IPS-15b (cell line): Measurements from ENCODE around the gene TRAM2.

ENCODE experiments used
- H3K27me3 ChIP-seq: one replicate; pipeline ENCODE4 v1.6.1; 2013; ENCODE audit warnings: low read length; ENCODE audit not compliant: control insufficient read depth, insufficient read depth
- H3K36me3 ChIP-seq: one replicate; pipeline ENCODE4 v1.6.1; 2013; ENCODE audit warnings: low read length; ENCODE audit not compliant: control insufficient read depth, insufficient read depth
- H3K4me1 ChIP-seq: one replicate; pipeline ENCODE4 v1.6.1; 2013; ENCODE audit warnings: mild to moderate bottlenecking, low read length; ENCODE audit not compliant: control insufficient read depth, insufficient read depth
- H3K4me3 ChIP-seq: one replicate; pipeline ENCODE4 v1.5.1; 2013; ENCODE audit warnings: low read depth, low read length
- H3K9ac ChIP-seq: one replicate; pipeline ENCODE4 v1.6.1; 2013; ENCODE audit warnings: low read depth, mild to moderate bottlenecking, low read length
- H3K9me3 ChIP-seq: one replicate; pipeline ENCODE4 v1.6.1; 2013; ENCODE audit warnings: mild to moderate bottlenecking, low read length; ENCODE audit not compliant: control insufficient read depth, insufficient read depth

Gene TRAM2

DNA sequence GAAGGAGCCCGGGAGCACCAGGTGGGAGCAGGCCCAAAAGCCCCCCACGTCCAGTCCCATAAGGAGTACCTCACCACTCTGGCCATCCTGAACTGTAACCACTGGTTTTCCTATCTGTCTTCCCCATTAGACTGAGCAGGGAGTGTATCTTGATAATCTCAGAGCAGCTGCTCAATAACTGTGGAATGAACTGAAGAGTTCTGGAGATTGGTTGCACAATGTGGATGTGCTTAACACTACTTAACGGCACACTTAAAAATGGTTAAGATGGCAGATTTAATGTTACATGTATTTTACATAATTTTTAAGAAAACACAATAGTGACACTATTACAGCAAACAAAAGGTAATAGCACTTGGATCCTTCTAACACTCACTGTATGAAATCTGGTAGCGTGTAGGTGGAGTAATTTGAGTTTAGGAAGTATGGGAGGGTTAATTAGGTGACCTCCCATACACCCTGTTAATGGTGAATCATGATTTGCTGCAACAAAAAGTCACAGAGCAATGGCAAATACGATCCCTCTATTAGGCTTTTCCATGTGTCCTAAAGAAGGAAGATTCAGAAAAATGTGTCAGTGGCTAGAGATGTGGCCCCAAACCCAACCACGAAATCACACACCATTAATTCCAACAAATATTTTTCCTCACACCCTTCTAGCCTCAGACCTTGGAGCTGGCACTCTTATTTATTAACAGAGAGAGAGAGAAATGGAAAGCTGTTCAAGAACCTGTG, 18.4 kb downstream of the TRAM2 start:
- Histone ChIP-seq H3K4me3 (no peak overlapping the region), H3K4me1 (peaks cover 4% of the 10 kb centered on the region), H3K27me3 (no peaks in the 10 kb centered on the region), H3K9ac (no peak overlapping the region), H3K9me3 (no peaks in the 10 kb centered on the region), H3K36me3 (no peaks in the 10 kb centered on the region)

DNA sequence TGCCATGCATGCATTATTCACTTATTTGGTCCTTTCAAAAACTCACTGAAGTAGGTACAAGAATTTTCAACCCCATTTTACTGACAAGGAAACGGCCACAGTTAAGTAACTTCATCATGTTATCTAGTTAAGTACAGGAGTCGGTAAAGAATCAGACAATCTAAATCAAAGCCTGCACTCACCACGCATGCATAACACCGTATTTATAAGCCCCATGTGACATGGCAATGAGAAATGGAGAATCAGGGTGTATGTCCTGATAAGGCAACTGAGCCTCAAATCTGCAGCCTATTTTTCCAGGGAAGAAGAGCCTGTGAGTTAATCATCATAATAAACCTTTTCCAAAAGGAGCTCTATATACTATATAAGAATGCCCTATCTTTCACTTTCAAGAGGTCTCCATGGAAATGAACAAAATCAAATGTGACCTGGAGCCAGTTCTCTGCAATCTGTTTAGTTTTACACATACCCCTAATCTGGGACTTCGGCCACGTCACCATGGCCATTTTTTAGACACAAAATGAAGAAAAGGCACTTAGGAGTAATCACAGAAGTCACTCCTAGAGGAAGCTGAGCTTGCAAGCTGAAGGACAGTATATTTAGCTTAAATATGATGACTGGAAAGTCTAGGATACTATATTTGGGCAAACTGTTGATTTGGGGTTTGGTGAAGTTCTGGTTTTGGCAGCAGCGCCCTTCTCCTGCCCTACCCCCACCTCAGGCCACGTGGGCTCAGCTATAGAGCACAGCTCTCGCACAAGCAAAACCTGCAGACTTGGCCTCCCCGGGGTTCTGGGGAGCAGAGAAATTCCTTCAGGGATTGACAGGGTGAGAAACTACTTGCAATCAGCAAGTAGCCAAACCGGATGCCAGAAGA, 19.2 kb downstream of the TRAM2 start:
- Histone ChIP-seq H3K36me3 (no peaks in the 10 kb centered on the region), H3K9me3 (no peaks in the 10 kb centered on the region), H3K4me1 (peaks cover 7% of the 10 kb centered on the region), H3K9ac (no peak overlapping the region), H3K4me3 (no peak overlapping the region), H3K27me3 (no peaks in the 10 kb centered on the region)

DNA sequence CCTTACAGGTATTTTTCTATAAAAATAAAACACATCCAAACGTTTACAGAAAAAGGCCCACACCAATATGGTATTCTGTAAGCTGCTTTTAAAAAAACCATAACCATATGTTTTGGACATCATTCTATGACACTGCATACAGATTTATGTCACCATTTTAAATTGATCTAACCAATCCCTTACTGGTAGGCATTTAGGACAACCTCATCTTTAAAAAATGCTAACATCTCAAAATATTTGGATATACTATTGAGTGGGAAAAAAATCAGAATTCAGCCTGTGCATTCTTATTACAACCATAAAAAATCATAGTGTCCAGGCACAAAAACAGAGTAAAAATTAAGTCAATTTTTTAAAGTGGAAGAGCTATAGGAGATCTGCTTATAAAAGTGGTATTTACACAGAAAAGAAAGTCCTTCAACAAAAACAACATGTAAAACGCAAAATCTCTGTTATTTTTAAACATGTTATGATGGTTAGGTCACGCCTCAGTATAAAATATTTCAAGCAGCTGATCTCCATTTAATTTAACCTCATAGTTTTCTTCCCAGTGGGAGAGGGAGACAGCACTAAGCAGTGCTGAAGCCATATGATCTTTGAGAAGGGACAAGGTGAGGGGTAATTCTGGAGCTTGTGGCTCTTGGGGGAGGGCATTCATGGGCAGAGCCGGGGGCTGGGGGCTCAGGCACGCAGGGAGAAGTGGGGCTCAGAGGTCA, 21.2 kb downstream of the TRAM2 start:
- peaks cover 22% of the 10 kb centered on the region for H3K4me1 ChIP-seq
- no peaks in the 10 kb centered on the region for H3K36me3 ChIP-seq
- H3K27me3 ChIP-seq = no peaks in the 10 kb centered on the region
- H3K4me3 ChIP-seq = no peak overlapping the region
- no peak overlapping the region for H3K9ac ChIP-seq
- no peaks in the 10 kb centered on the region for H3K9me3 ChIP-seq

DNA sequence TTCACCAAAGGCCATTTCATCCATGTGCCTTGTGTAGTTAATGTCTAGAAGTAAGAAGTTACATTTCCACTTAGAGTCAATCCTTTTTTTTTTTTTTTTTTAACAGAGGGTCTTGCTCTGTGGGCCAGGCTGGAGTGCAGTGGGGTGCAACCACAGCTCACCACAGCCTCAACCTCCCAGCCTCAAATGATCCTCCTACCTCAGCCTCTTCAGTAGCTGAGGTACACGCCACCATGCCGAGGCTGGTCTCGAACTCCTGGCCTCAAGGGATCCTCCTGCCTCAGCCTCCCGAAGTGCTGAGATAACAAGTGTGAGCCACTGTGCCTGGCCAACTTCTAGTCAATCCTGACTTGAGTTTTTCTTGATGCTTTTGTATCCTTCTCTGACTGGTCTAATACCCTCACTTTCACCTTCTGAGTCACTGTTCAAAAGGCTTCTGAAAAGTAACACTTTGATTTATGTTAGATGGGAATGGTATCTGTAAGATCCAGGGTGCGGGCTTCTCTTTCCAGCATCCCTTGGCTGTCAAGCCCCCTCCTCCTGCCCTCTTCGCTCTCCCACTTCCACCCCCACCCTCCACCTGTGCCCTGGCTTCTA, 22.1 kb downstream of the TRAM2 start:
- Histone ChIP-seq H3K4me3 (no peak overlapping the region), H3K9me3 (no peaks in the 10 kb centered on the region), H3K27me3 (no peaks in the 10 kb centered on the region), H3K4me1 (peaks cover 22% of the 10 kb centered on the region), H3K9ac (no peak overlapping the region), H3K36me3 (no peaks in the 10 kb centered on the region)

DNA sequence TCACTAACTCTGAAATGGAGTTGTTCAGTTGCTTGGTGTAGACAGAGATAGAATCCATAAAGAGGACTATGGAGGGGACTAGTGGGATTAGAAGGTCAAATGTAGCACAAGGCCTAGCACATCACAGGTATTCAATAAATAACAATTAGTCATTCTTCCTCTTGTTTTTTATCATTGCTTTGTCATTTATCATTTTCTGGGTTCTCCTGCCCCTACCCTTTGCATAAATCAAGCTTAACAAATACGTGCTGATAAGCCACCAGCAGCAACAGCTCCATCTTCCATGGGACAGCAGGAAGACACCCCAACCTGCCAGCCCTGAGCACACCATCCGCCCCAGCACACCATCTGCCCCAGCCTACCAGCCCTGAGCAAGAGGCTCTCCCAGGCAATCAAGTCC, 23.1 kb downstream of the TRAM2 start:
- H3K4me3 ChIP-seq = no peak overlapping the region
- peaks cover 22% of the 10 kb centered on the region for H3K4me1 ChIP-seq
- no peaks in the 10 kb centered on the region for H3K9me3 ChIP-seq
- no peaks in the 10 kb centered on the region for H3K36me3 ChIP-seq
- no peak overlapping the region for H3K9ac ChIP-seq
- no peaks in the 10 kb centered on the region for H3K27me3 ChIP-seq

DNA sequence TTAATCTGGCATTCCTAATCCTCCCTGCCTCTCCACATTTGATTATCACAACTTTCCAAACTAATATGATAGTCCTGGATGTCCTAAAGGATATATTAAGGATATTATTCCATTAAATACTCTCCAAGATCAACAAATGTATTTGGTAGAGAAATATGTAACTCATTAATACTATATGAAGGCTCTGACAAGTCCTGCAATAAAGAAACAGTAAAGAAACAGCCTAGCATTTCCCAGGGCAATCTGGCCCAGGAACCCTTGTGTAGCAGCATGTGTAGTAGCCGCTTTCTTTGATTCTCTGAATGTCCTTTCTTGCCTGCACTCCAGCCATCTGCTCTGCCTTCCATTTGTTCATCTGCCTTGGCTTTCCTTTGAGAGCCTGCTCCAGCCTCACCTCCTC, 23.7 kb downstream of the TRAM2 start:
- Histone ChIP-seq H3K36me3 (no peaks in the 10 kb centered on the region), H3K9me3 (no peaks in the 10 kb centered on the region), H3K4me3 (no peak overlapping the region), H3K9ac (no peak overlapping the region), H3K4me1 (peaks cover 20% of the 10 kb centered on the region), H3K27me3 (no peaks in the 10 kb centered on the region)

DNA sequence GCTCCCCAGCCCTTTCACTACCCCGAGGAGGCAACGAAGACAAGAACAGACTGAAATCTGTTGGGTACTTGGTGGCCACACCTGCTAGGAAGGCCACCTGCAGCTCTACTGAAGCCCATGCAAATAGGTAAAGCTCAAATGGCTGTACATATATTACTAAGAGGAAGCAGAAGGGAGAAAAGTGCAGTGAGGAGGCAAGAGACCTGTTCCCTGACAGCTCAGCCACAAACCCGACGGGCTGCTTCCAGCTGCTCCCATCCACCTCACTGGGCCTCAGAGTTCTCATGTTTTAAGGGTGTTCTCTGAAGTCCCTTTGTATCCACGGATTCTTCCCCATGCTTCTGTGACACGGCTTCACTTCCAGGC, 24.6 kb downstream of the TRAM2 start:
- H3K9me3 ChIP-seq = no peaks in the 10 kb centered on the region
- no peaks in the 10 kb centered on the region for H3K27me3 ChIP-seq
- H3K9ac ChIP-seq = peak overlapping the region; percentile 32
- H3K4me1 ChIP-seq = peaks cover 18% of the 10 kb centered on the region
- H3K36me3 ChIP-seq = no peaks in the 10 kb centered on the region
- H3K4me3 ChIP-seq = no peak overlapping the region

DNA sequence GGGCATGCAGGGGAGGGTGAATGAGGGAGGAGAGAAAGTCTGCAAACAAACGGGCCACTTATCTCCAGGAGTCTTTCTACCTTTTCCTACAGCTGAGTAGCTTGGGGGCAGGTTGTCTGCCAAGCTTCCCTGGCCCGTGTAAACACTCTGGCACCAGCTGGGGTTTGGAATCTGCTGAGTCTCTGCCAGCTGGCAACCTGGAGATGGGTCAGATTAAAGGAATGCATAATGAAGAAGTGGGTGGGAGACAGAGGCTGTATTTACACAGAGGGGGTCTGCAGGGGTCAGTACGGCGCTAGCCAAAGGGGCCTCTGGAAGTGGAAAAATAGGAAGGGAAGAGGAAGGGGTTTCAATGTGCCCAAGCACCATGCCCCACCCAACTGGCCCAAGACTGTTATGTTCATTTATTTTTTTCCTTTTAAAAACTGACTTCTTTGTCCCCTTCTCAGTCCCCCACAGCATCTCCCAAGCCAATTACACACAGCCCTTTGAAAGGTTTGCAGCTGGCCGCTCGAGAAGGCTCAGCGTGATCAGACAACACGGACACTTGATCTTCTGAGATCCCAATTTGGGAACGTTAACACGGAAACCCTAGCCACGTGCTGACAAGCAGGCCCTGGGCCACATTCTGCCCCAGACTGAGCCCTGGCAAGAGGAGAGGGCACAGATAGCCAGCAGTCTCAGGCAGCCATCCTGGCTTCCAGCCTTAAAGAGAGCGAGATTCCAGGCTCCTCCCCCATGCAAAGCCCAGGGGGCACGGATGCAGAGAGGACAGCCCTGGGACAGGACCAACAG, 25.2 kb downstream of the TRAM2 start:
- no peaks in the 10 kb centered on the region for H3K36me3 ChIP-seq
- no peaks in the 10 kb centered on the region for H3K9me3 ChIP-seq
- H3K27me3 ChIP-seq = no peaks in the 10 kb centered on the region
- peaks cover 18% of the 10 kb centered on the region for H3K4me1 ChIP-seq
- peak overlapping the region; percentile 32 for H3K9ac ChIP-seq
- peak overlapping the region; percentile 23 for H3K4me3 ChIP-seq

DNA sequence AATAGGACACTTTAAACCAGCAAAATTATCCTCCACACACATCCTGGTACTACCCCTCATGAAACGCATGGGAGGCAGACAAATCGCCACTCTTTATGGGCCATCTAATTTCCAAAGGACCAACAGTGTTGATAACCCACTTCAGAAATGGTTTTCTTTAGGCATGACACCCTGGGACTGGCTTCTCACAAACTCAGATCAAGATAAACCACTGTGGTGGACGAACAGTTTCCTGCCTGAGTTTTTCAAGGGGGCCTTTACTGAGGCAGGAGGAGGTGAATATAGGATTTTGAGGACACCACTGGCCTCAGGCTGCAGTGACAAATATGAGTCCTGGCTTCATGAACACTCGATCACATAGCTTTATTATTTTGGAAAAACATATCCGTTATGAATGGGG, 26.0 kb downstream of the TRAM2 start:
- Histone ChIP-seq H3K27me3 (no peaks in the 10 kb centered on the region), H3K9me3 (no peaks in the 10 kb centered on the region), H3K36me3 (no peaks in the 10 kb centered on the region), H3K9ac (no peak overlapping the region), H3K4me3 (no peak overlapping the region), H3K4me1 (peaks cover 18% of the 10 kb centered on the region)

DNA sequence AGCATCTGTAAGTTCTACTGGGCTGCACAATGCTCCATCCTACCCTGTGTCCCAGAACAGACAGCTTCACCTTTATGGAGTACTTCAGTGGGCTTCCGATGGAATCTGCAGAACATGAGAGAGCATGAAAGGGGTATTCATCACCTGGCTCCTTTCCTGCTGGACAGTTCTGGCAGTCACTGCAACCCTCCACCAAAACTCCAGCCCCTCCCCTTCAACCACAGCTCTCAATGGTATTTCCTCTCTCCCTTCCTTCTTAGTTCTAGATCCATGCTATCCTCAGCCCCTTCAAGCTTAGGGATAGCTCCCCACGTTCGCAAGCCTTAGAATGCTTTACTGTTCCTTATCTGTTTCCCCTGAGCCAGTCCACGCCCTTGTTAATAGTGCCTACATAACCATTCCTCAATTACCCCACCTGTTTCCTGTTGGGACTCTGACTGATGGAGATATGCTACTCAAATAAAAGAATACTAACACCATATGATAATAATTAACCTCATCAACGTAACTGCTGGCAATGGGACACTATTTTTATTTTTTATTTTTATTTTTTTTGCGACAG, 26.8 kb downstream of the TRAM2 start:
- H3K27me3 ChIP-seq = no peaks in the 10 kb centered on the region
- no peaks in the 10 kb centered on the region for H3K9me3 ChIP-seq
- H3K4me1 ChIP-seq = peaks cover 18% of the 10 kb centered on the region
- no peak overlapping the region for H3K9ac ChIP-seq
- no peaks in the 10 kb centered on the region for H3K36me3 ChIP-seq
- H3K4me3 ChIP-seq = no peak overlapping the region

DNA sequence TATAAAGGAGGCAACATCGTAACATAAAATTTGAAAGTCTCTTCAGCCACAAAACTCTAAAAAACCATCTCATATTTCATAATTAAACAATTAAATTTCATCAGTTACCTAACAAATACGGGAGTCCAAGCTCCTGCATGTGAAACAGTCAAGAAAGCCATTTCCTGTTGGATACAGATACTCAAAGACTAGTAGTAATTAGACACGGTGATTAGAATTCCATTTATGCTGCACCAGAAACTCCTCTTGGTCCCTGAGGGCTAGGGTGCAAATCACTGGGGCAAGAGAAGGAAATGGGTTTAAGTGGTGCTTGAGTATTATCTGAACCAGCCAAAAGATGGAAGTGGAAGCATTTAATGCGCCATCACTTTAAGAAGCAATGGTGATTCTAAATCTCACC, 27.4 kb downstream of the TRAM2 start:
- H3K9ac ChIP-seq = no peak overlapping the region
- peaks cover 18% of the 10 kb centered on the region for H3K4me1 ChIP-seq
- H3K36me3 ChIP-seq = no peaks in the 10 kb centered on the region
- no peak overlapping the region for H3K4me3 ChIP-seq
- no peaks in the 10 kb centered on the region for H3K27me3 ChIP-seq
- no peaks in the 10 kb centered on the region for H3K9me3 ChIP-seq
